ENCODE measurements around the gene FER.

DNA sequence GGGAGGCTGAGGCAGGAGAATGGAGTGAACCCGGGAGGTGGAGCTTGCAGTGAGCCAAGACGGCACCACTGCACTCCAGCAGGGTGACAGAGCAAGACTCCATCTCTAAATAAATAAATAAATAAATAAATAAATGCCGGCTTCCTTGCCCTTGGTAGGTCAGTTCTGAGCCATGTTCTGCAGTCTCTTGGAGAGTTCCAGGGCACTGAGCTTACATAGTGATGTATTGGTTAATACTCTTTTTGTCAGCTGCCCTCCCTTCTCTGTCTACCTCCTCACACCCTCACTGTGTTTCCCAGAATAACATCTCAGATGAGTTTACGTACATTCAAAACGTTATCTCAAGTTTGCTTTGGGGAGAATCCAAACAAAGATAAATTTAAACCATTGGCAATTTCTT is 45.2 kb upstream of the FER start:
- TF ChIP-seq CTCF (conservative IDR thresholded peaks at IDR 0.05) (no peak), ZFX (IDR thresholded peaks at IDR 0.05) (no peak)
